Hippocampal formation (tissue), 2 donors: Measurements from ENCODE around the gene ATP13A2.

Experiments
- DNase-seq, 2 donors: peaks; one replicate each; lab custom pipeline; 2025; lab: John Stamatoyannopoulos, UW

Gene ATP13A2

GRCh38 chr1:17004466-17005364 is 7.0 kb downstream of the ATP13A2 start:
- DNase-seq = no peak

GRCh38 chr1:17002524-17002902 is 9.2 kb downstream of the ATP13A2 start:
- no peak for DNase-seq

- DNase-seq = no peak
These were observed 9.8 kb downstream of the ATP13A2 start for GRCh38 chr1:17001760-17002523.

GRCh38 chr1:16999863-17000262 is 11.9 kb downstream of the ATP13A2 start:
- no peak for DNase-seq

GRCh38 chr1:16998589-16998988 is 13.1 kb downstream of the ATP13A2 start:
- no peak for DNase-seq

GRCh38 chr1:16996845-16997244 is 14.9 kb downstream of the ATP13A2 start:
- DNase-seq = no peak

- no peak for DNase-seq
These were observed 18.1 kb downstream of the ATP13A2 start for GRCh38 chr1:16993521-16994038.

GRCh38 chr1:16992675-16993074 is 19.1 kb downstream of the ATP13A2 start:
- no peak for DNase-seq

GRCh38 chr1:16992102-16992501 is 19.6 kb downstream of the ATP13A2 start:
- no peak for DNase-seq

GRCh38 chr1:16991571-16991970 is 20.2 kb downstream of the ATP13A2 start:
- no peak for DNase-seq

GRCh38 chr1:16989676-16990391 is 21.9 kb downstream of the ATP13A2 start:
- no peak for DNase-seq

GRCh38 chr1:16988210-16988609 is 23.5 kb downstream of the ATP13A2 start:
- DNase-seq = no peak

- DNase-seq = no peak
These were observed 24.8 kb downstream of the ATP13A2 start for GRCh38 chr1:16986962-16987361.

- no peak for DNase-seq
These were observed 25.2 kb downstream of the ATP13A2 start for GRCh38 chr1:16986560-16986959.

GRCh38 chr1:16986113-16986512 is 25.6 kb downstream of the ATP13A2 start:
- DNase-seq = no peak

GRCh38 chr1:16984717-16985116 is 27.0 kb downstream of the ATP13A2 start:
- DNase-seq = no peak

GRCh38 chr1:16983649-16984048 is 28.1 kb downstream of the ATP13A2 start:
- DNase-seq = no peak

GRCh38 chr1:16982902-16983301 is 28.8 kb downstream of the ATP13A2 start:
- no peak for DNase-seq

- DNase-seq = no peak
These were observed 30.4 kb downstream of the ATP13A2 start for GRCh38 chr1:16981269-16981849.

- DNase-seq = no peak
These were observed 31.1 kb downstream of the ATP13A2 start, which contains the start of gene MFAP2 for GRCh38 chr1:16980473-16981268. Gene MFAP2, minus strand, starts transcription at chr1:16980620. Its CDS starts 2,347 bp downstream, at chr1:16978273.
